Measurements from ENCODE around the gene OBSCN.

DNA sequence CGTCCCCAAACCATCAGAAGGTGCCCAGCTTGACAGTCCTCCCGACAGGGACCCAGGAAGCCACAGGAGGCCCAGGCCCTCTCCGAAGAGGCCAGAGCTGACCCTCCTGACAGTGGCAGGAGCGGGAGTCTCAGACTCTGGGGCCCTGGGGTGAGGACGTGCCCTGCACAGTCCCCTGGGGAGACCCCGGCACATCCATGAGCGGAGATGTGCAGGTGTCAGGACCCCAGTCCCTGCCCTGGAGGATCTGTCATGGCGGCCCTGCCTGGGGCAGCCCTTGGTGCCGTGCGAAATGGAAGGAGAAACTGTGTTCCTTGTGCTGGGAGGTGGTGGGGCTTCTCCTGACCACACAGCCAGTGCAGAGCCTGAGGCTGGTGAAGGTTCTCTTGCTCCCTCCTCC, 55.8 kb downstream of the OBSCN start:
- TF ChIP-seq, protein P1, sequence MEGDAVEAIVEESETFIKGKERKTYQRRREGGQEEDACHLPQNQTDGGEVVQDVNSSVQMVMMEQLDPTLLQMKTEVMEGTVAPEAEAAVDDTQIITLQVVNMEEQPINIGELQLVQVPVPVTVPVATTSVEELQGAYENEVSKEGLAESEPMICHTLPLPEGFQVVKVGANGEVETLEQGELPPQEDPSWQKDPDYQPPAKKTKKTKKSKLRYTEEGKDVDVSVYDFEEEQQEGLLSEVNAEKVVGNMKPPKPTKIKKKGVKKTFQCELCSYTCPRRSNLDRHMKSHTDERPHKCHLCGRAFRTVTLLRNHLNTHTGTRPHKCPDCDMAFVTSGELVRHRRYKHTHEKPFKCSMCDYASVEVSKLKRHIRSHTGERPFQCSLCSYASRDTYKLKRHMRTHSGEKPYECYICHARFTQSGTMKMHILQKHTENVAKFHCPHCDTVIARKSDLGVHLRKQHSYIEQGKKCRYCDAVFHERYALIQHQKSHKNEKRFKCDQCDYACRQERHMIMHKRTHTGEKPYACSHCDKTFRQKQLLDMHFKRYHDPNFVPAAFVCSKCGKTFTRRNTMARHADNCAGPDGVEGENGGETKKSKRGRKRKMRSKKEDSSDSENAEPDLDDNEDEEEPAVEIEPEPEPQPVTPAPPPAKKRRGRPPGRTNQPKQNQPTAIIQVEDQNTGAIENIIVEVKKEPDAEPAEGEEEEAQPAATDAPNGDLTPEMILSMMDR (IDR thresholded peaks at IDR 0.05; ENCODE audit: extremely low read depth in 1 of 2, insufficient read depth in 1 of 2, low read depth in 1 of 2, low read length in 2 of 2) = no peak
- TF ChIP-seq POLR2AphosphoS5 (IDR thresholded peaks at IDR 0.05; ENCODE audit: insufficient read depth, low read depth, low read length) (no peak), MAX (IDR thresholded peaks at IDR 0.05; ENCODE audit: insufficient read depth, insufficient read length) (no peak), FOS (IDR thresholded peaks at IDR 0.05; ENCODE audit: borderline replicate concordance, insufficient read depth, low read length) (no peak), EZH2 (IDR thresholded peaks at IDR 0.05; ENCODE audit: borderline replicate concordance, low read depth, low read length, severe bottlenecking) (no peak), POLR2A (IDR thresholded peaks at IDR 0.05; ENCODE audit: low read depth, low read length) (no peak)
